ENCODE results near the gene SEC22C.

DNA sequence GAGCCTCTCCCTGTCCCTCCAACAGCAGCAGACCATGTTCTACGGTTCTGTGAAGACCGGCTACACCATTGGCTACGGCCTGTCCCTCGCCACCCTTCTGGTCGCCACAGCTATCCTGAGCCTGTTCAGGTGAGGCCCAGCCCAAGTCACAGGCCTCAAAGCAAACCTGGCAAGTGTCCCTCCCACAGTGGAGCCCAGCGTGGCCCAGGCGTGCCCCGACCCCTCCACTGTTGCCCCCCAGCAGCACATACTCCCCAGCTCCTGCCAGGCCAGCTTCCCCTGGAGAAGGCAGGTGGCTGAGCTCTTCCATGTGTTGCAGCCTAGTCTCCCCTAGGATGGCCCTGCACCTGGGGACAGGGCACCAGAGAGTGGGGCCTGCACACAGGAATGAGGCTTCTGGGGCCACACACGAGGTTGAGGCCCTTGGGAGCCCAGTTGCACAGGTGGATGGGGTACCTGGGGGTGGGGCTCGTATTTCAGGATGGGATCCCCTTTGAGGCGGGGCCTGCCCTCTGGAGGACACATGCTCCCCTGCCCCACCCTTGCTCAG, 54.3 kb downstream of the SEC22C start:
- TF ChIP-seq GATA2 (IDR thresholded peaks at IDR 0.05; ENCODE audit: low read depth, low read length) (no peak), GATA3 (IDR thresholded peaks at IDR 0.05; ENCODE audit: low read depth, low read length) (no peak)

Data from SH-SY5Y (cell line).